Activated B cell treated with CpG ODN at 0.5 μM for 24 hours (primary cell): ENCODE data around the gene ATP6V0E1. TPM values are rescaled to one million over a fixed set of nuclear protein-coding genes. Genes with fewer than 3 reads are reported as not detected.
"Not testable (repeated sequence)": the region's sequence is repeated elsewhere in the genome, so short reads cannot be mapped to it uniquely, and the experiment has no call there.

Experiments
- ATAC-seq: fragments of 200-7000 bp; cut with Tn5 transposase; one replicate; pipeline ENCODE4 v1.10.0; 2021; ENCODE audit warnings: low read depth, mild to moderate bottlenecking, moderate library complexity
- CTCF ChIA-PET: fragments of 350-600 bp; sonication (Branson Sonifier 250); formaldehyde crosslinking; loops from one replicate; lab custom pipeline; 2021; ENCODE audit warnings: antibody characterized with exemption; lab: Charles Lee
- POLR2A ChIA-PET: fragments of 350-600 bp; sonication (Branson Sonifier 250); formaldehyde crosslinking; loops from one replicate; lab custom pipeline; 2021; ENCODE audit warnings: antibody characterized with exemption; lab: Charles Lee
- DNase-seq: peaks from one replicate; pipeline ENCODE4 v3.0.0; 2022
- H3K27ac Mint-ChIP-seq: one replicate; pipeline ENCODE4 v1.8.0; 2020; ENCODE audit warnings: mixed read lengths
- H3K27me3 Mint-ChIP-seq: one replicate; pipeline ENCODE4 v1.8.0; 2021; ENCODE audit warnings: mixed read lengths
- H3K36me3 Mint-ChIP-seq: one replicate; pipeline ENCODE4 v1.8.0; 2021; ENCODE audit warnings: low read depth, mixed read lengths
- H3K4me1 Mint-ChIP-seq: one replicate; pipeline ENCODE4 v1.8.0; 2021; ENCODE audit warnings: mixed read lengths
- H3K4me3 Mint-ChIP-seq: one replicate; pipeline ENCODE4 v1.8.0; 2020; ENCODE audit warnings: mild to moderate bottlenecking, mixed read lengths
- H3K9me3 Mint-ChIP-seq: one replicate; pipeline ENCODE4 v1.8.0; 2020; ENCODE audit warnings: mixed read lengths
- CTCF ChIP-seq: fragments of 200-600 bp; IDR thresholded peaks from one replicate; pipeline ENCODE4 v1.8.0; 2022; ENCODE audit warnings: antibody characterized with exemption, mild to moderate bottlenecking
- intact Hi-C: fragments of 100-400 bp; cut with micrococcal nuclease; formaldehyde crosslinking; loops from one replicate; pipeline ENCODE4 v1.15.1; 2024
- total RNA-seq: library from RNA; stranded (reverse); gene quantifications from 2 replicates; pipeline ENCODE4 v1.2.3, GENCODE V29; 2022

The ATP6V0E1 gene
- total RNA-seq, 1 donor from 2014 or later = 191 TPM

GRCh38 chr5:173012882-173013281, 29.3 kb downstream of the ATP6V0E1 start:
- no peaks in the 10 kb centered on the region for H3K27me3 Mint-ChIP-seq
- H3K4me1 Mint-ChIP-seq = peaks cover 57% of the 10 kb centered on the region
- no peak for DNase-seq
- no peak overlapping the region for H3K4me3 Mint-ChIP-seq
- no peak for TF ChIP-seq CTCF
- intact Hi-C loops = no loop called here
- H3K36me3 Mint-ChIP-seq = peaks cover 18% of the 10 kb centered on the region
- ChIA-PET CTCF (no interaction called here), POLR2A (no interaction called here)
- no peak overlapping the region for H3K27ac Mint-ChIP-seq
- H3K9me3 Mint-ChIP-seq = no peaks in the 10 kb centered on the region
- ATAC-seq = no peak

- intact Hi-C loops = no loop called here
- Mint-ChIP-seq H3K27me3 (no peaks in the 10 kb centered on the region), H3K4me1 (peaks cover 56% of the 10 kb centered on the region), H3K27ac (no peak overlapping the region), H3K36me3 (peaks cover 20% of the 10 kb centered on the region), H3K4me3 (no peak overlapping the region), H3K9me3 (no peaks in the 10 kb centered on the region)
- CTCF ChIA-PET = no interaction called here
- DNase-seq (no peak), ATAC-seq (no peak)
- POLR2A ChIA-PET = no interaction called here
- no peak for TF ChIP-seq CTCF
Measured at GRCh38 chr5:173014671-173015070, 31.1 kb downstream of the ATP6V0E1 start.

- Mint-ChIP-seq H3K27me3 (no peaks in the 10 kb centered on the region), H3K4me3 (no peak overlapping the region), H3K9me3 (no peaks in the 10 kb centered on the region), H3K4me1 (peaks cover 51% of the 10 kb centered on the region), H3K27ac (peak overlapping the region; percentile 42), H3K36me3 (peaks cover 26% of the 10 kb centered on the region)
- ChIA-PET CTCF (no interaction called here), POLR2A (interaction anchor here (0.6 kb wide), 1 partner anchor 17 kb away, joined by 3 read pairs; no protein-coding TSS in a partner anchor)
- intact Hi-C loops = no loop called here
- no peak for ATAC-seq
- no peak for TF ChIP-seq CTCF
- no peak for DNase-seq
Measured at GRCh38 chr5:173015192-173015591, 31.6 kb downstream of the ATP6V0E1 start.

- peaks cover 44% of the 10 kb centered on the region for H3K4me1 Mint-ChIP-seq
- no peaks in the 10 kb centered on the region for H3K27me3 Mint-ChIP-seq
- ChIA-PET POLR2A (interaction anchor here (0.6 kb wide), 1 partner anchor 18 kb away, joined by 3 read pairs; no protein-coding TSS in a partner anchor), CTCF (no interaction called here)
- DNase-seq = no peak
- H3K36me3 Mint-ChIP-seq = peaks cover 27% of the 10 kb centered on the region
- intact Hi-C loops = no loop called here
- ATAC-seq = no peak
- peak overlapping the region; percentile 67 for H3K27ac Mint-ChIP-seq
- no peaks in the 10 kb centered on the region for H3K9me3 Mint-ChIP-seq
- no peak for TF ChIP-seq CTCF
- no peak overlapping the region for H3K4me3 Mint-ChIP-seq
Measured at GRCh38 chr5:173015598-173016455, 32.3 kb downstream of the ATP6V0E1 start.

- Mint-ChIP-seq H3K4me1 (peaks cover 41% of the 10 kb centered on the region), H3K9me3 (no peaks in the 10 kb centered on the region), H3K27me3 (no peaks in the 10 kb centered on the region), H3K27ac (peak overlapping the region; percentile 67), H3K4me3 (no peak overlapping the region), H3K36me3 (peaks cover 32% of the 10 kb centered on the region)
- ATAC-seq (peak; percentile 34), DNase-seq (no peak)
- intact Hi-C loops = no loop called here
- POLR2A ChIA-PET = no interaction called here
- CTCF ChIA-PET = no interaction called here
- TF ChIP-seq CTCF = no peak
Measured at GRCh38 chr5:173016598-173017046, 33.1 kb downstream of the ATP6V0E1 start.

- intact Hi-C loops, ATAC-seq, DNase-seq, H3K9me3 Mint-ChIP-seq, H3K27me3 Mint-ChIP-seq, CTCF ChIA-PET, H3K4me3 Mint-ChIP-seq: not testable (repeated sequence)
- Mint-ChIP-seq H3K27ac (peak overlapping the region; percentile 67), H3K4me1 (peaks cover 38% of the 10 kb centered on the region), H3K36me3 (peaks cover 33% of the 10 kb centered on the region)
- POLR2A ChIA-PET = interaction anchor here (0.7 kb wide), 1 partner anchor 34 kb away, joined by 10 read pairs; no protein-coding TSS in a partner anchor
Measured at GRCh38 chr5:173017087-173017486, 33.5 kb downstream of the ATP6V0E1 start.
